Activated T-cell treated with anti-CD3 and anti-CD28 coated beads for 1 hour (primary cell): ENCODE data around the gene CLCNKB.
"Not testable (repeated sequence)": the region's sequence is repeated elsewhere in the genome, so short reads cannot be mapped to it uniquely, and the experiment has no call there.

ENCODE experiments used
- DNase-seq: peaks from one replicate; pipeline ENCODE4 v3.0.0-alpha.2; 2020; ENCODE audit warnings: low read depth

The CLCNKB gene

DNA sequence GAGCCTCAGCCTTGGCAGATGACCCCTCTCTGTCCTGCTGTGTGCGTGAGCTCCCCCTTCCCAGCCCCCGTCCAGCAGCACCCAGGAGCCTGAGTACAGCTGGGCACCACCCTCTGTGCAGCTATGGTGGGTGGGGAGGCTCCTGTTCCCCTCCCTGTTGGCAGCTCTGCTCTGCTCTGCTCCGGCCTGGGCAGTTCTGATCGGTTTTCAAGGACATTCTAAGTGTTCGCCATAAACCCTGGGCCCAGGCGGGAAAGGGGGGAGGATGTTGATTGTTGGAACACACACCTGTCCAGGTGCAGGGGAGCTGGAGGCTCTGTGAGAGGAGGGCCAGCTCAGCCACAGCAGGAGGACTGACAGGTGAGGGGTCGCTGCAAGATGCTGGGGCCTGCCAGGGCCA is at the start of gene CLCNKB:
TSS of gene CLCNKB (plus strand) at position 262 of the 400 bp plus-strand sequence. CDS start 711 bp downstream, outside the sequence.
- no peak for DNase-seq

DNA sequence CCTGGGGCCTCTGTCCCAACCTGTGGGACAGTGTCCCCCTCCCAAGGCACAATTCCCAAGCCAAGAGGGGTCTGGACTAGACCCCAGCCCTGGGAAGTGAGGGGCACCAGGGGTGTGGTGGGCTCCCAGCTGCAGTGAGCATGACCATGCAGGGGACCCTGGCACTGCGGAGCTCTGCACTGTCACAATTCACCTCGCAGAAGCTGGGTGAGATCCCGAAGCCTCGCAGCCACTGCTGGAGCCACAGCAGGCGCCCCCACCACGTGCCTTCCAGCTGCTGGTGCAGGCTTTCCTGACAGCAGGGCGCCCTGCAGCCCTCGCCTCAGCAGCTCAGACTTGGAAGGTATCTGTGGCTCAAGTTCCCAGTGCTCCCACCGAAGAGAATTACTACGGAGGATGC is 49.5 kb upstream of the CLCNKB start:
- DNase-seq, result no peak

- peak; percentile 11 for DNase-seq
These were observed 48.8 kb upstream of the CLCNKB start for GRCh38 chr1:15994590-15995351.

DNA sequence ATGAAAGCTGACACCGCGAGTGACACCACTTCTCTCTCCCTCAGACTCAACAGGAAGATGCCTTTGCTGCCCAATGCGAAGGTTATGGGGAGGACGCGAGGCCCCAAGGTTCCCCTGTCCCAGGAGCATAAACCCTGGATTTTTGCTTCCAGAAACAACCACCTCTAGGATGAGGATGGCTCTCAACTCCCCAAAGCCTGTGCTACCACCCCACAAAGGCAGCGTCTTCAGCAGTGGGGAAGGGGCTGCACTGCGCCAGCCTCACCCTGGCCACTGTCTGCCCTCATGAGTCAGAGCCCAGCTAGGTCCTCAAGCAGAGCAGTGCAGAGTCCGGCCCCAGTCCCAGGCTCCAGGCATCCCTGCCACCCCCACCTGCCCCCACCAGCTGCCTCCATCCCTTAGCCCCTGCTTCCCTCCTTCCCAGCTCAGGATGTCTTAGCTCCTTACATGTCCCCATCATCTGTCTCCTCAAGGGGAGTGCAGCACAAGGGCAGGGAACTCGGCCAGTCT is 46.5 kb upstream of the CLCNKB start:
- no peak for DNase-seq

GRCh38 chr1:15997637-15998280 is 45.8 kb upstream of the CLCNKB start:
- no peak for DNase-seq

DNA sequence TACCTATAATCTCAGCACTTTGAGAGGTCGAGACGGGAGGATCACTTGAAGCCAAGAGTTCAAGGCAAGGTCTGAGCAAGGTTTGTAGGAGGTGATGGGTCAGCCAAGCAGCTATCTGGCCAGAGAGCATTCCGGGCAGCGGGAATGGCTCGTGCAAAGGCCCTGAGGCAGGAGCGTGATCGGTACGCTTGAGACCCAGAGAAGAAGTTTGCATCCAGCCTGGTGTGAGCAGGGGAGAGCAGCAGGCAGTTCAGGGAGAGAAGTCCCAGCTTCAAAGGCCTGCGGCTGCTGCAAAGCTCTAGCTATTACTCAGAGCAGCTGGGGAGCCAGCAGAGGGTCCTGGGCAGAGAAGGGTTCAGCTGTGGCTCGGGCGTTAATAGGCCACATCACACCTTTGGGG is 44.7 kb upstream of the CLCNKB start:
- no peak for DNase-seq

DNA sequence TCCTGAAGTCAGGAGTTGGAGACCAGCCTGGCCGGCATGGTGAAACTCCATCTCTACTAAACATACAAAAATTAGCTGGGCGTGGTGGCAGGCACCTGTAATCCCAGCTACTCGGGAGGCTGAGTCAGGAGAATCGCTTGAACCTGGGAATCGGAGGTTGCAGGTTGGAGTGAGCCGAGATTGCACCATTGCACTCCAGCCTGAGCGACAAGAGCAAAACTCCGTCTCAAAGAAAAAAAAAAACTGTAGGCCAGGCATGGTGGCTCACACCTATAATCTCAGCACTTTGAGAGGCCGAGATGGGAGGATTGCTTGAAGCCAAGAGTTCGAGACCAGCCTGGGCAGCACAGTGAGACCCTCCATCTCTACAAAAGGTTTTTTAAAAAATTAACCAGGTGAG is 42.3 kb upstream of the CLCNKB start:
- DNase-seq, result not testable (repeated sequence)

GRCh38 chr1:16005597-16005996 is 38.0 kb upstream of the CLCNKB start:
- DNase-seq, result no peak

DNA sequence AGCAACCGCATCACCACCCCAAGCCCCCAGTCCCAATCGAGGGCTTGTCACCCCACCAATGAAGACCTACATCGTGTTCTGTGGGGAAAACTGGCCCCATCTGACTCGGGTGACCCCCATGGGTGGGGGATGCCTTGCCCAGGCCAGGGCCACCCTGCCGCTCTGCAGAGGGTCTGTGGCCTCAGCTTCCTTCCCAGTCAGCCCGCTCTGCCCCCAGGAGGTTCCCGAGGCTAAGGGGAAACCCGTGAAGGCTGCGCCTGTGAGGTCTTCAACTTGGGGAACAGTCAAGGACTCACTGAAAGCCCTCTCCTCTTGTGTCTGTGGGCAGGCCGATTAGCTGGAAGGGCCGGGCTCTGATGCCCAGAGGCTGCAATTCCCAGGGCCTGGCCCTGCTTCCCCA is 37.6 kb upstream of the CLCNKB start:
- DNase-seq, result no peak

DNA sequence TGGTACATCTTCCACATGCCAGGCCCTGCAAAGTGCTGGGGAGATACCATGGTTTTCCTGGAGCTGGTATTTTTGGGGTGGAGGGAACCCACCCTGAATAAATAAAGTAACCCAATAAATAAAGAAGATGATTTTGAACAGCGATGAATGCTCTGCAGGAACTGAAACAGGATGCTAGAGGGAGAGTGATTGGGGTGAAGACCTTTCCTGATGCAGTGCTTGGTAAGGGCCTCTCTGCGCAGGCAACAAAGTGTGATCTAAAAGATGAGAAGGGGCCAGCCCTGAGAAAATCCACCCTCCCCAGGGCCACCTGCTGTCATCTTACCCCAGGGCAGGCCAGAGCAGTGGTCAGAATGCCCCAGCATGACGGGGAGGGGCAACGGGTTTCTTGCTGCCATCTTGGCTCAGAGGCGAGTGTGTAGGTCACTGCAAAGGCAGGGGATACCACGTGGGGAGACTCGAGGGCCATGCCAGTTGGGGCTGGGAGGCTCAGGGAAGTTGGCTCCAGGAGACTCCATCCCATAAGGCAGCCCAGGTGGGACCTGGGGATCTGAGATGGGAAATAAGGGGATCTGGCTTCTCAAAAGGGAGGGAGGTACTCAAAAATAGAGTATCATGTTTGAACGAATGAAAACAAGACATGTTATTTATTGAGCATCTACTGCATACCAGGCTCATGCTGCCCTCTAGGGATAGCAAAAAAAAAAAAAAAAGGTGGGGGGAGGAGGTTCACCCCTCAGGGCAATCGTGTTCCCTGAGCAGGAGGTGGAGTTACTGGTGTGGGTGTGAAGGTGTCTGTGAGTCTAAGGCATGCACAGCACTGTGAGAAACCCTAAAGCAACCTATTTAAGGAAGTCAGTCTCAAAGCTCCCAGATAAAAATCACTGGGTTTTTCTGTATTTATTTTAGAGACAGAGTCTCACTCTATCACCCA is 36.8 kb upstream of the CLCNKB start:
- DNase-seq, result no peak

- no peak for DNase-seq
These were observed 35.8 kb upstream of the CLCNKB start for GRCh38 chr1:16007671-16008341.

DNA sequence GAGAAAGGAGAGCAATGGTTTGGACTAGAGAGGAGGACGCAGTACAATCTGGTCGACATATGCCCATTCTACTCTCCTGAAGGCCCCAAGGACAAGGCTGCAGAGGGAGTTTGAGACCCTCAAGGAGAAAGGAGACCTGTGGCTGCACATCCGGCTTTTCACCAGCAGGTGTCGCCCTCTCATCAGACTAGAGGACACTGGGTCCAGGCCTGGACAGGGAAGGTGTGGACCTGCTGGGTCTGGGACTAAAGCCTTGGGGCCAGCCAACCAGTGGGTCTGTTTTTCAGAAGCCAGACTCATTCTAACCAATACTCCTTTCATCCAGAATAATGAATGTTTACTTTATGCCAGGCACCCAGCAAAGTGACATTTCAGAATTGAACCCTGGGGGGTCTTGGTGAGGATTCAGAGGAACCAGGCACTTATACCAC is 34.5 kb upstream of the CLCNKB start:
- DNase-seq, result peak; percentile 65

- DNase-seq, result no peak
These were observed 33.9 kb upstream of the CLCNKB start for GRCh38 chr1:16009678-16010077.

GRCh38 chr1:16010837-16011236 is 32.7 kb upstream of the CLCNKB start:
- DNase-seq, result no peak

DNA sequence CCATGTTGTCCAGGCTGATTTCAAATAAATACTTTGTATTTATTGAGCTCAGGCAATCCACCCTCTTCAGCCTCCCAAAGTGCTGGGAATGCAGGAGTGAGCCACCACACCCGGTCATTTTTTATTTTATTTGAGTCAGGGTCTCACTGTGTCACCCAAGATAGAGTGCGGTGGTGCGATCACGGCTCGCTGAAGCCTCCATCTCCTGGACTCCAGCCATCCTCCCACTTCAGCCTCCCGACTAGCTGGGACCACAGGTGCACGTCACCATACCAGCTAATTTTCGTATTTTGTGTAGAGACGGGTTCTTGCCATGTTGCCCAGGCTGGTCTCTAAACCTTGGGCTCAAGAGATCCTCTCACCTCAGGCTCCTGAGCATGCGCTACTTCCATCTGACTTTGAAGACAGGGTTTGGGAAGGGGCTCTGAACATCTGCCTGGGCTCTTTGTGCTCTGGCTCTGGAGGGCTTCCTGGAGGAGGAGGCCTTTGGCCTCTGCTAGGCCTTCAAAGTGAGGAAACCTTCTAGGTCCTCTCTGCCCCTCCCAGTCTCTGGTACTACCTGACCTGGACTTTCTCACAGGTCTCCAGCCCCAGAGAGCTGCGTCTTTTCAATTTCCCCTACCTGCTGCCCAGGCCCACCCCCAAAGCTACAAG is 31.5 kb upstream of the CLCNKB start:
- no peak for DNase-seq

DNA sequence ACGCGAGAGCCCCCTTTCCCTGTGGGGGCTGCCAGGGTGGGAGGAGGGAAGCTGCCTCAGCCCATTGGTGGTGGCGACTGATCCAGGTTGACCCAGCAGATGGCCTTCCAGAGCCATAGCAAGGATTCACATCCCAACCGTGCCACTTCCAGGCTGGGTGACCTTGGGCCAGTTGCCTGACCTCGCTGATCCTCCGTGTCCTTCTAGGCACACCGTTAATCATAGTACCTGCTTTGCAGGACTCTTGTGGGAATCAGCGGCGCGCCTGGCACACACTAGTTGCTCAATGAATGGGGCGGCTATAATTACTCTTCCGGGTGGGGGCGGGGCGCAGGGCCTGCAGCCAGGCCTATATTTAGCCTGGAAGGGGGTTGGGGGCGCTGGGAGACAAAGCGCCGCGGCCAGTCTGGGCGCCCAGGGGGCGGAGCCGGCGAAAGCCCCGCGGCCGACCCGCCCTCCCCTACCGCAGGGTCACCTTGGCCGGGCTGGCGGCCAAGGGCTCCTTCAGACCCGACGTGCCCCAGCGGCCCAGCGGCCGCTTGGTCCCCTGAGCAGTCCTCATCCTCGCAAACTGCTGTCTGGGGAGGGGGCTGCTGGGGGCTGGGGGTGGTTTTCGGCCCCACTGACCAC is 30.9 kb upstream of the CLCNKB start:
- peak; percentile 15 for DNase-seq

DNA sequence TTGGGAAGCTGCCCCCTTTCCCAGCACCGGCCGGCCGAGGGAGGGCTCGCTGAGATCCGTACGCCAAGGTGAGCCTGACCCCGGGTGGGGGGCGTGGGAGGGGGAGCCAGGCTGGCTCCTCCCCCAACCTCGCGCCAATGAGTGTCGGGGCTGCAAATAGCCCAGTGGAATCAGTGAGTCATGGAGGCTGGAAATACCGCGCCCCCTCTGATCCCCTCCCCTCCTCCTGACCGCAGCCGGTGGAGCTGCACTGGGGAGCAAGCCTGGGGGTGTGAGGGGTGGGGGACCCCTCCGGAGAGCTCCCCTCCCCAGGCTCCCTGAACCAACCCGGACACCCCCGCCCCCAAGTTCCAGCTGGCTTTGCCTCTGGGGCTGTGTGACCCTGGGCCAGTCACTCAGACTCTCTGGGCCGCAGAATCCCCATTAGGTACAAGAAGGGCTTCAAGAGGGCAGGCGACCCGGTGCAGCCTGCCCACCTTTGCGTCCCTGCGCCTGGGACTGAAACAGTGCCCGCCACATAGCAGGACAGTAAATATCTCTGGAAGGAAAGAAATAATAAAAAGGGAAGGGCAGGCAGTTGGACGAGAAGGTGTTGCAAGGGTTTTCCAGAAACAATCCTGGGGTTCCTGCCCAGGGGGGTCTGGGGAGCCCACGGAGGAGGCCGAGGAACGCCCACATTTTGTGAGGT is 30.2 kb upstream of the CLCNKB start:
- peak; percentile 34 for DNase-seq

GRCh38 chr1:16013908-16014258 is 29.7 kb upstream of the CLCNKB start:
- no peak for DNase-seq

GRCh38 chr1:16014509-16015482 is 28.8 kb upstream of the CLCNKB start:
- DNase-seq, result no peak
